ENCODE measurements around the gene MDM2. TPM values are rescaled to one million over a fixed set of nuclear protein-coding genes. Genes with fewer than 3 reads are reported as not detected.
A peak's percentile ranks its signal among the peaks of the same experiment; 100 is the strongest.
"Not testable (repeated sequence)": the region's sequence is repeated elsewhere in the genome, so short reads cannot be mapped to it uniquely, and the experiment has no call there.

MDM2 gene
- total and polyA plus RNA-seq, 10 donors = 41.5 to 248 (median 111) TPM

DNA sequence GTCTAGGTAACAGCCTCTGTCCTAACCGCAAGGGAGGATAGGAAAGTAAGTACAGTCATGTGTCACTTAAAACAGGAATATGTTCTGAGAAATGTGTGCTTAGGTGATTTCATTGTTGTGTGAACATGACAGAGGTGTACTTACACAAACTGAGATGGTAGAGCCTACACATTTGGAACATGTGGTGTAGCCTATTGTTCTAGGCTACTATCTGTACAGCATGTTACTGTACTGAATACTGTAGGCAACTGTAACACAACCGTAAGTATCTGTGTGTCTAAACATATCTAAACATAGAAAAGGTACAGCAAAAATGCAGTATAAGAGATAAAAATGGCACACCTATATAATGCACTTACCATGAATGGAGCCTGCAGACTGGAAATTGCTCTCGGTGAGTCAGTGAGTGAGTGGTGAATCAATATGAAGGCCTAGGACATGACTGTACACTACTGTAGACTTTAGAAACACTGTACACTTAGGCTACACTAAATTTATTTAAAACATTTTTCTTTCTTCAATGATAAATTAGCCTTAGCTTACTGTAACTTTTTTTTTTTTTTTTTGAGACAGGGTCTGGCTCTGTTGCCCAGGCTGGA is 13.2 kb upstream of the MDM2 start:
- no peaks in the 10 kb centered on the region for H3K27me3 ChIP-seq (replicated peaks in 1 of 7)
- no peaks in the 10 kb centered on the region for H3K4me1 ChIP-seq
- H3K27ac ChIP-seq = no peak overlapping the region
- DNase-seq = no peak
- H3K4me3 ChIP-seq = no peak overlapping the region
- intact Hi-C loops (cut with DNase I; ENCODE audit: low total_unique reads) = no loop called here
- no peaks in the 10 kb centered on the region for H3K36me3 ChIP-seq
- TF ChIP-seq CTCF (IDR thresholded peaks at IDR 0.05 in 8 of 11, conservative IDR thresholded peaks at IDR 0.05 in 3 of 11) (no peak), POLR2A (IDR thresholded peaks at IDR 0.05) (no peak), POLR2AphosphoS5 (IDR thresholded peaks at IDR 0.05) (no peak)
- no peaks in the 10 kb centered on the region for H3K9me3 ChIP-seq
- 94 to 99% (median 96%) methylated on average over 3 of the region's 3 CpGs for WGBS, 5 donors

- no peak overlapping the region for H3K4me3 ChIP-seq
- intact Hi-C loops (cut with DNase I; ENCODE audit: low total_unique reads) = no loop called here
These were observed 11.6 kb upstream of the MDM2 start for GRCh38 chr12:68796399-68796798.

GRCh38 chr12:68798882-68799234 is 9.1 kb upstream of the MDM2 start:
- no peaks in the 10 kb centered on the region for H3K27me3 ChIP-seq (replicated peaks in 1 of 7)
- no peaks in the 10 kb centered on the region for H3K36me3 ChIP-seq
- no peak overlapping the region for H3K27ac ChIP-seq
- no peak for TF ChIP-seq POLR2AphosphoS5 (IDR thresholded peaks at IDR 0.05)
- no peak for TF ChIP-seq POLR2A (IDR thresholded peaks at IDR 0.05)
- TF ChIP-seq CTCF (IDR thresholded peaks at IDR 0.05 in 8 of 11, conservative IDR thresholded peaks at IDR 0.05 in 3 of 11) = no peak
- 90 to 100% (median 92%) methylated on average over 1 of the region's 1 CpG for WGBS, 5 donors
- no peak for DNase-seq
- no peak overlapping the region for H3K4me3 ChIP-seq
- no peaks in the 10 kb centered on the region for H3K4me1 ChIP-seq
- H3K9me3 ChIP-seq = no peaks in the 10 kb centered on the region
- intact Hi-C loops (cut with DNase I; ENCODE audit: low total_unique reads) = no loop called here

More at GRCh38 chr12:68796399-68796798, 11.6 kb upstream of the MDM2 start:
- no peaks in the 10 kb centered on the region for H3K9me3 ChIP-seq
- H3K27ac ChIP-seq = no peak overlapping the region
- H3K27me3 ChIP-seq (replicated peaks in 1 of 7) = no peaks in the 10 kb centered on the region
- no peak for DNase-seq
- H3K36me3 ChIP-seq = no peaks in the 10 kb centered on the region
- H3K4me1 ChIP-seq = no peaks in the 10 kb centered on the region
- 96 to 99% (median 98%) methylated on average over 15 of the region's 15 CpGs for WGBS, 5 donors
- TF ChIP-seq POLR2AphosphoS5 (IDR thresholded peaks at IDR 0.05) (no peak), POLR2A (IDR thresholded peaks at IDR 0.05) (no peak)

- H3K27me3 ChIP-seq (replicated peaks in 1 of 7) = no peaks in the 10 kb centered on the region
- H3K4me1 ChIP-seq = no peaks in the 10 kb centered on the region
- H3K36me3 ChIP-seq = no peaks in the 10 kb centered on the region
- H3K9me3 ChIP-seq = no peaks in the 10 kb centered on the region
- H3K27ac ChIP-seq = no peak overlapping the region
- DNase-seq = no peak
- intact Hi-C loops (cut with DNase I; ENCODE audit: low total_unique reads) = loop anchor here (10.0 kb wide), 1 partner anchor 55 kb away; the partner anchor contains the start of gene SLC35E3
- TF ChIP-seq CTCF (IDR thresholded peaks at IDR 0.05 in 8 of 11, conservative IDR thresholded peaks at IDR 0.05 in 3 of 11) = no peak
- TF ChIP-seq POLR2AphosphoS5 (IDR thresholded peaks at IDR 0.05) = no peak
- no peak for TF ChIP-seq POLR2A (IDR thresholded peaks at IDR 0.05)
- 90 to 96% (median 96%) methylated on average over 5 of the region's 5 CpGs for WGBS, 5 donors
- H3K4me3 ChIP-seq = no peak overlapping the region
These were observed 7.7 kb upstream of the MDM2 start for GRCh38 chr12:68800294-68800693.

DNA sequence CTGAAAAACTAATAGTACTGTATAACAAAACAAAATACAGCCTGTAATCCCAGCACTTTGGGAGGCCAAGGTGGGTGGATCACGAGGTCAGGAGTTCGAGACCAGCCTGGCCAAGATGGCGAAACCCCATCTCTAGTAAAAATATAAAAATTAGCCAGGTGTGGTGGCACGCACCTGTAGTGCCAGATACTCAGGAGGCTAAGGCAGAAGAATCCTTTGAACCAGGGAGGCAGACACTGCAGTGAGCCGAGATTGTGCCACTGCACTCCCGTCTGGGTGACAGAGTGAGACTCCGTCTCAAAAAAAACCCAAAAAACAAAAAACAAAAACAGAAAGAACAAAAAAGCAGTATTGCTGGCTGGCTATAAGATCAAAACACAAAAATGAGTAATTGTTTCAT is 6.9 kb upstream of the MDM2 start:
- H3K27ac ChIP-seq, DNase-seq: not testable (repeated sequence)
- intact Hi-C loops (cut with DNase I; ENCODE audit: low total_unique reads) = loop anchor here (10.0 kb wide), 1 partner anchor 56 kb away; the partner anchor contains the start of gene SLC35E3

GRCh38 chr12:68802372-68802745 is 5.6 kb upstream of the MDM2 start:
- whole genome bisulfite sequencing, 5 donors = 54 to 79% (median 68%) methylated on average over 2 of the region's 2 CpGs
- not testable (repeated sequence) for H3K4me3 ChIP-seq; H3K36me3 ChIP-seq; H3K27ac ChIP-seq; H3K4me1 ChIP-seq; H3K9me3 ChIP-seq; H3K27me3 ChIP-seq (replicated peaks in 1 of 7); DNase-seq
- intact Hi-C loops (cut with DNase I; ENCODE audit: low total_unique reads) = loop anchor here (10.0 kb wide), 1 partner anchor 58 kb away; the partner anchor contains the start of gene SLC35E3

More for the DNA sequence above, 6.9 kb upstream of the MDM2 start:
- H3K27me3 ChIP-seq (replicated peaks in 1 of 7); H3K9me3 ChIP-seq; H3K4me1 ChIP-seq; H3K4me3 ChIP-seq; H3K36me3 ChIP-seq: not testable (repeated sequence)
- 92 to 97% (median 95%) methylated on average over 7 of the region's 7 CpGs for WGBS, 5 donors

DNA sequence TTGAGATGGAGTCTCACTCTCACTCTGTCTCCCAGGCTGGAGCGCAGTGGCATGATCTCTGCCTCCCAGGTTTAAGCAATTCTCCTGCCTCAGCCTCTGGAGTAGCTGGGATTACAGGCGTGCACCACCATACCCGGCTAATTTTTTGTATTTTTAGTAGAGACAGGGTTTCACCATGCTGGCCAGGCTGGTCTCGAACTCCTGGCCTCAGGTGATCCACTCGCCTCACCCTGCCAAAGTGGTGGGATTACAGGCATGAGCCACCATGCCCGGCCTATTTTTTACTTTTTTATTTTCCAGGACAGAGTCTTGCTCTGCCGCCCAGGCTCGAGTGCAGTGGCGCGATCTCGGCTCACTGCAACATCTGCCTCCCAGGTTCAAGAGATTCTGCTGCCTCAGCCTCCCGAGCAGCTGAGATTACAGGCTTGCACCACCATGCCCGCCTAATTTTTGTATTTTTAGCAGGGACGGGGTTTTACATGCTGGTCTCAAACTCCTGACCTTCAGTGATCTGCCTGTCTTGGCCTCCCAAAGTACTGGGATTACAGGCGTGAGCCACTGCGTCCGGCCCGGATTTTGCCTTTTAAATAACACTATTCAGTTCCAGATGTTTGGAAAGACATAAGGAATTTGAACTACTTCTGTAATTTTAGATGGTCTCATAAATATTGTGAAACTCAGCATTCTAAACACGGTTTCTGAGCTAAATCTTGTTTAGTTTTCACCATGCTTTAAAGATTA is 4.9 kb upstream of the MDM2 start:
- not testable (repeated sequence) for H3K27me3 ChIP-seq (replicated peaks in 1 of 7); H3K9me3 ChIP-seq; H3K4me3 ChIP-seq; H3K36me3 ChIP-seq; DNase-seq
- Histone ChIP-seq H3K4me1 (peaks cover 0 to 11% (median 10%) of the 10 kb centered on the region in 6 donors), H3K27ac (peak overlapping the region in 1 of 8 donors; percentile 23)
- intact Hi-C loops (cut with DNase I; ENCODE audit: low total_unique reads) = loop anchor here (10.0 kb wide), 1 partner anchor 58 kb away; the partner anchor contains the start of gene SLC35E3
- 92 to 94% (median 93%) methylated on average over 19 of the region's 19 CpGs for WGBS, 5 donors

Data from spleen (tissue), 11 donors.